Ascending aorta (tissue), 2 donors: ENCODE results near the gene FGA. TPM values are rescaled to one million over a fixed set of nuclear protein-coding genes. Genes with fewer than 3 reads are reported as not detected.

ENCODE experiments used
- DNase-seq, 2 donors: peaks; one replicate each; pipeline ENCODE4 v3.0.0-alpha.2; 2019; ENCODE audit warnings: low spot score in 2 of 2
- H3K27ac ChIP-seq, 2 donors: fragments of 200-600 bp; sonication (generic); one replicate each; pipeline ENCODE4 v1.5.1; 2016 to 2017; ENCODE audit warnings: mild to moderate bottlenecking in 1 of 2
- H3K27me3 ChIP-seq: fragments of 200-600 bp; sonication (generic); one replicate; pipeline ENCODE4 v1.5.1; 2017
- H3K36me3 ChIP-seq, 2 donors: fragments of 200-600 bp; sonication (generic); one replicate each; pipeline ENCODE4 v1.5.1; 2016
- H3K4me1 ChIP-seq, 2 donors: fragments of 200-600 bp; sonication (generic); one replicate each; pipeline ENCODE4 v1.5.1; 2016 to 2017; ENCODE audit warnings: mild to moderate bottlenecking in 1 of 2
- H3K4me3 ChIP-seq, 2 donors: fragments of 200-600 bp; sonication (generic); one replicate each; pipeline ENCODE4 v1.5.1; 2016 to 2017; ENCODE audit warnings: mild to moderate bottlenecking in 1 of 2
- H3K9me3 ChIP-seq, 2 donors: fragments of 200-600 bp; sonication (generic); one replicate each; pipeline ENCODE4 v1.5.1; 2016
- CTCF ChIP-seq, 3 experiments: fragments of 200-600 bp in 2 of 3; fragments of 450-650 bp in 1 of 3; sonication (generic) in 2 of 3; IDR thresholded peaks; one replicate each; pipeline ENCODE4 v1.5.1; 2016 to 2019; ENCODE audit warnings: antibody characterized with exemption in 3 of 3, mild to moderate bottlenecking in 1 of 3, moderate library complexity in 1 of 3
- intact Hi-C: fragments of 100-400 bp; cut with DNase I; formaldehyde crosslinking; loops from one replicate; pipeline ENCODE4 v1.15.1; 2023
- total RNA-seq: library from RNA; depleted of rRNA; stranded (reverse); fragments of >200 nt; gene quantifications from one replicate; pipeline ENCODE4 v1.1.0, GENCODE V29; 2016

FGA gene
- total RNA-seq, 1 donor from 2014 or later, result 47.6 TPM

- TF ChIP-seq CTCF (IDR thresholded peaks at IDR 0.05), result no peak
- intact Hi-C loops, result no loop called here
- Histone ChIP-seq H3K36me3 (no peaks in the 10 kb centered on the region), H3K27ac (no peak overlapping the region), H3K9me3 (no peaks in the 10 kb centered on the region), H3K4me1 (no peaks in the 10 kb centered on the region), H3K4me3 (no peak overlapping the region), H3K27me3 (no peaks in the 10 kb centered on the region)
- DNase-seq, result no peak
Measured at GRCh38 chr4:154614306-154614705, 23.8 kb upstream of the FGA start.

GRCh38 chr4:154612472-154613414 is 22.2 kb upstream of the FGA start, which contains the start of gene FGG:
FGG (minus strand) TSS chr4:154612656; CDS start chr4:154612609, 47 bp downstream.
- intact Hi-C loops, result no loop called here
- DNase-seq, result no peak
- no peak within 1 kb of the TSS for H3K4me3 ChIP-seq
- no peak within 1 kb of the TSS for H3K27ac ChIP-seq
- TF ChIP-seq CTCF (IDR thresholded peaks at IDR 0.05), result no peak
- no peaks in the 10 kb centered on the region for H3K27me3 ChIP-seq
- H3K9me3 ChIP-seq, result no peaks in the 10 kb centered on the region
- H3K36me3 ChIP-seq, result no peaks in the 10 kb centered on the region
- H3K4me1 ChIP-seq, result no peaks in the 10 kb centered on the region

GRCh38 chr4:154611833-154612232 is 21.3 kb upstream of the FGA start:
- intact Hi-C loops, result no loop called here
- no peaks in the 10 kb centered on the region for H3K27me3 ChIP-seq
- H3K27ac ChIP-seq, result no peak overlapping the region
- no peaks in the 10 kb centered on the region for H3K36me3 ChIP-seq
- H3K9me3 ChIP-seq, result no peaks in the 10 kb centered on the region
- H3K4me3 ChIP-seq, result no peak overlapping the region
- no peak for DNase-seq
- H3K4me1 ChIP-seq, result no peaks in the 10 kb centered on the region
- no peak for TF ChIP-seq CTCF (IDR thresholded peaks at IDR 0.05)

DNA sequence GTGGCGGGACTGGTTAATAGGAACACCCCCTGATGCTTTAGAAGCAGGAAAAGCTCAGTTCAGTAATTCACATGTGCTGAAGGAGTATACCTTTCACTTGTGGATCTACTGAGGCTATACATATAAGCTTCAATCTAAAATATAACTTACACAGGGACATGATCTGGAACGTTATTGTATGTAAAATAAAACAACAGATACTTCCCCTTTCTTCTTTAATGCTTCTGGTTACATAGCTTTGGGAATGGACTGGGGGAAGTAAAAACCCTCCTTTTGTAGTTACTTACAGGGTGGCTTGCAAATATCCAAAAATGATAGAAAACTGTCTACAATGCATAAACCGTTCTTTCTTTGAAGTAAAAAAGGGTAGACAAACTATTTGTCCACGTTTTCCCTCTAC is 20.0 kb upstream of the FGA start:
- intact Hi-C loops, result no loop called here
- TF ChIP-seq CTCF (IDR thresholded peaks at IDR 0.05), result no peak
- Histone ChIP-seq H3K4me3 (no peak overlapping the region), H3K9me3 (no peaks in the 10 kb centered on the region), H3K36me3 (no peaks in the 10 kb centered on the region), H3K4me1 (no peaks in the 10 kb centered on the region), H3K27me3 (no peaks in the 10 kb centered on the region), H3K27ac (no peak overlapping the region)
- no peak for DNase-seq

- no peaks in the 10 kb centered on the region for H3K4me1 ChIP-seq
- H3K27ac ChIP-seq, result no peak overlapping the region
- no peak overlapping the region for H3K4me3 ChIP-seq
- no peaks in the 10 kb centered on the region for H3K27me3 ChIP-seq
- no peak for DNase-seq
- intact Hi-C loops, result no loop called here
- H3K9me3 ChIP-seq, result no peaks in the 10 kb centered on the region
- no peak for TF ChIP-seq CTCF (IDR thresholded peaks at IDR 0.05)
- H3K36me3 ChIP-seq, result no peaks in the 10 kb centered on the region
Measured at GRCh38 chr4:154609532-154609931, 19.0 kb upstream of the FGA start.
